SK-MEL-5 (cell line): ENCODE data around the gene TRAF3. TPM values are rescaled to one million over a fixed set of nuclear protein-coding genes. Genes with fewer than 3 reads are reported as not detected.
"Not testable (repeated sequence)": the region's sequence is repeated elsewhere in the genome, so short reads cannot be mapped to it uniquely, and the experiment has no call there.

ENCODE experiments used
- DNase-seq: peaks from one replicate; pipeline ENCODE4 v3.0.0-alpha.2; 2016; ENCODE audit warnings: low read depth, low spot score
- in situ Hi-C: cut with HindIII; loops from 2 replicates; pipeline ENCODE4 v1.10.0; 2016; ENCODE audit warnings: low sequenced_read_pairs, high pct_unique_total_duplicates, low pct_unique_long_range_greater_than_20kb
- total RNA-seq: library from RNA; depleted of rRNA; stranded (reverse); fragments of >200 nt; shearing (Covaris generic); gene quantifications from 2 replicates; pipeline ENCODE4 v1.2.3, GENCODE V29; 2014

Gene TRAF3
- total RNA-seq, 1 experiment from 2014 or later, result 23.2 TPM

DNA sequence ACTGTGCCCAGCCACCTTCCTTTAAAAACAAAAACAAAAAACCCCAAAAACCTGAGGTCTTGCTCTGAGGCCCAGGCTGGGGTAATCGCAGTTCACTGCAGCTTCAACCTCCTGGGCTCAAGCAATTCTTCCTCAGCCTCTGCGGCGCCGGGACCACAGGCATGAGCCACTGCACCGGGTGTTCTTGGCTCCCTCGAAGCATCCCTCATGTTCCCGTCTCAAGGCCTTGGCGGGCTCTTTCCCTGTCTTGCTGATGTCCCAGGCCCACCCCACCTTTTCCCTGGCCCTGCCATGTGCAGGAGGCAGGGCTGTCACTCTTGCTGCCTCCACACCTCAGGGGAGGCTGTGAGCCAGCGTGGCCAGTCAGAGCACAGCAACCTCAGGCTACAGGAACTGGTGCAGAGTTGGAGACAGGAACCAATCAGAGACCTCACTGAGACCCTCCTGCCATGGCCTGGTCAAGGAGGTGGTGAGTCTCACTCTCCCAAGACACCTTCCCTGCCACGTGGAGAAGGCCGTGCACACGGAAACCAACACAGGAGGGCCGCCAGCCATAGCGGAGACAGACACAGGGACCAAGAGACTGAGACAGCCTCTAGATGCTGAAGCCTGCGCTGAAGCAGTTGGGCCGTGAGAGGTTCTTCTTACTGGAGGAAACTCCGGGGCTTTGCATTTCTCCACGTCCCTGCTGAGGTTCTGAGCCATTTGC lies 139.3 kb downstream of the TRAF3 start:
- no peak for DNase-seq
- in situ Hi-C loops, result no loop called here

DNA sequence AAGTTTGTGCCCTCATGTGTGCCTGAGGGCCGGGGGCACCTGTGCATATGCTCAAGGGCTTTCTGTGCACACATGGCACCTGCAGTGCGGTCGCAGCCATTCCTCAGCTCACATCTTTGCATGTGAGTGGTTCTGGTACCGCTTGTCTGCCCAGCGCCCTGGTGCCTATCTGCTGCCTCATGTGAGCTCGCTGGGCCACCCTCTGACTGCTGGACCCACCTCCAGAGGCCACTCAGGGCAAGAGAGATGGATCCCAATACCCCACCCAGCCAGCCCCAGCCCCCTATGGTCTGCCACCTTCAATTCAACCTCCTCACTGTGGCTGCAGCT lies 139.8 kb downstream of the TRAF3 start:
- in situ Hi-C loops, result no loop called here
- DNase-seq, result no peak

DNA sequence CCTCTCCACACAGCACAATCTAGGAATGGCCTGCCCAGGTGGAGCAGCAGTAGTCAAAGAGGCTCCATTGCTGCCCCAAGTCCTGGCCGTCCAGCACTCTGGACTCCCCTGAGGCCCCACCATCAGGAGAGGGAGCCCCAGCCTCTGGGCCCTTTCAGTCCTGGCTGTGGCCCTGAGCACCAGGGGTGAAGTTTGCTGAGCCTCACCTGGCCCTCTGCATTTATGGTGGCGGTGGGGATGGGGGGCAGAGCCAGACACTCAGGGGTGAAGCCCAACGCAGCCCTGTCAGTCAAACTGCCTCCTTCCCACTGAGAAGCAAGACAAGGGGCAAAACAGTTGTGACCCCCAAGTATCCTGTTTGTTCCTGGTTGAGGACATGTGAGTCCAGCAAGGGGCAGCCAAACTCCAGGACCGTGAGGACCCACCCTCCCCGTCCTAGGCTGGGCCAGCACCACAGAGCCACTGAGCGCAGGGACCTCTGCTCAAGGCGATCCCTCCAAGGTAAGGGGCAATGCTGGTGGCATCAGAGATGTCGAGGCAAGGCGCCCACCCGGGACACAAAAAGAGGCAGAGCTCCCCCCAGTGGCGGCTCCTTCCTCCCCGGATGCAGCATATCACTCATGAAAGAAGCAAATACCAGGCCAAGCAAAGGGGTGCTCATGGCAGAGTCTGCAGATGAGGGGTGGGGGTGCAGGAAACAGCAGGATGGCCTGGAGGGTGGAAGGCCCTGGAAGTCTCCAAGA lies 140.4 kb downstream of the TRAF3 start:
- DNase-seq, result peak; percentile 70
- in situ Hi-C loops, result no loop called here

DNA sequence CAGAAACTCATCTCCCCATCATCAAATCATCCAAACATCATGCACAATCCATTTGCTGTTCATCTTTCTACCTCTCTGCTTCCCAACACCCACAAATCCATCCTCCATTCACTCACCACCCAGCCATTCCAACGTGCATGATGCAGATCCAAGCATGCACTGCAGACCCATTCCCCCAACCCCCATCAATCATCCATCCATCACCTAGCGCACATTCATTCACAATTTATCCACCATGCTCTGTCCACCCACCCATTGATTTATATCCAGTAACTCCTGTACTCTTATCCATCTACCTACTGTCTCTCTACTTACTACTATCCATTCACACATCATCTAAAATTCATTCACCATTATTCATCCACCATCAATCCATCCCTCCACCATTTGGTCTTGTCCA lies 141.2 kb downstream of the TRAF3 start:
- no peak for DNase-seq
- in situ Hi-C loops, result no loop called here

DNA sequence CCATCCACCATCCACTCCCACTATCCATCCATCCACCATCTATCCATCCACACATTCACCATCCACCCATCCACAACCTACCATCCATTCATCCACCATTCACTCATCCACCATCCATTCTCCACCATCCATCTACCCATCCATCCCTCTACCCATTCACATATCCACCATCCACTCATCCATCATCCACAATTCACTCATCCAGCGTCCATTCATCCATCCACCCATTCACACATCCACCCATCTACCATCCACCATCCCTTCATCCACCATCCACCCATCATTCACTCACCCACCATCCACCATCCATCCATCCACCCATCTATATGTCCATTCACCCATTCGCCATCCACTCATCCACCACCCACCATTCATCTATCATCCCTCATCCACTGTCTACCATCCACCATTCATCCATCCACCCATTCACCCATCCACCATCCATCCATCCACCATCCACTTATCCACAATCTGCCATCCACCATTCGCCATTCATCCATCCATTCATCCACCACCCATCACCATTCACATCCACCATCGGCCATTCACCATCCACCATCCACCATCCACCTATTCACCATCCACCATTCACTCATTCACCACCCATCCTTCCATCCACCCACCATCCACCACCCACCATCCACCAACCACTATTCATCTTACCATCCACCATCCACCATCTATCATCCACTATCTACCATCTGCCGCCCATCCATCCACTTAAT lies 143.2 kb downstream of the TRAF3 start:
- no peak for DNase-seq
- in situ Hi-C loops, result no loop called here

DNA sequence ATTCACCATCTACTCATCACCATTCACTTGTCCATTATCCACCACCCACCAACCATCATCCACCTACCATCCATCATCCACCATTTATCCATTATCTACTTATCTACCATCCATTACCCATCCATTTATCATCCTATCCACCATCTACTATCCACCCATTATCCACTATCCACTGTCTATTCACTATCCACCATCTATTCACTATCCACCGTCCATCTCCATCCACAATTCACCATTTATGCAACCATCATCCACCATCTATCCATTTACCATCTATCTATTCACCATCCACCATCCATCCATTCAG lies 143.7 kb downstream of the TRAF3 start:
- in situ Hi-C loops, result no loop called here
- no peak for DNase-seq

DNA sequence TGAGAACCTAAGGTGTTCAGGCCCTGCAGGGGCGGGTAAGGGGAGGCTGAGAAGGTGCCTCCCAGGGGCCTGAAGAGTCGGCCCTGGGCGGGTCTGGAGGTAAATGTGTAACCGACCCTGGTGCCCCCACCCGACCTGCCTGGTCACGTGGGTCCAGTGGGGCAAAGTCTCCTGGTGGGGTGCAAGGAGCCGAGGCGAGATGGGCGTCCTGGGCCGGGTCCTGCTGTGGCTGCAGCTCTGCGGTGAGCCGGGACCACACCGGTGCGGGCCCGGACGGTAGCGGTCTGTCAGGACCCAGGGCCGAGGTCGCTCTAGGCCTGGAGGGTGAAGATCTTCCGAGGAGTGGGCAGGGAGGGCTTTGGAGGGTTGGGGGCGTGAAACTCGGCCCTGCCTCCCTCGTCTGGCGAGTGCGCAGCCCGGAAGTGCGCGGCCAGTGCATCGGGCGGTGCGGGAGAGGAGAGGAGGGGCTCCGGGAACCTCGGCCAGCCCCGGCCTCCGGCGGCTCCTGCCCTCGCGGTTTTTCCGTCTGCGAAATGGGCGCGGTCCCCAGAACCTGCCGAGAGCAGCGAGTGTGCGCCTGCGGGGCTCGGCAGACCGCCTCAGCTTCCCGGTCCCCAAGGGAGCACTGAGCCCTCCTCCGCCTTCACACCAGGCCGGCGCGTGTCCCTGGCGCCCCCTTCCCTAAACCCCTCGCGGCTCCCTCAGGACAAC lies 145.4 kb downstream of the TRAF3 start, which contains the start of gene AMN:
Gene AMN (plus strand): TSS at position 174 of the 711 bp plus-strand sequence. CDS start 26 bp downstream, at position 200.
- no peak for DNase-seq
- in situ Hi-C loops, result no loop called here

DNA sequence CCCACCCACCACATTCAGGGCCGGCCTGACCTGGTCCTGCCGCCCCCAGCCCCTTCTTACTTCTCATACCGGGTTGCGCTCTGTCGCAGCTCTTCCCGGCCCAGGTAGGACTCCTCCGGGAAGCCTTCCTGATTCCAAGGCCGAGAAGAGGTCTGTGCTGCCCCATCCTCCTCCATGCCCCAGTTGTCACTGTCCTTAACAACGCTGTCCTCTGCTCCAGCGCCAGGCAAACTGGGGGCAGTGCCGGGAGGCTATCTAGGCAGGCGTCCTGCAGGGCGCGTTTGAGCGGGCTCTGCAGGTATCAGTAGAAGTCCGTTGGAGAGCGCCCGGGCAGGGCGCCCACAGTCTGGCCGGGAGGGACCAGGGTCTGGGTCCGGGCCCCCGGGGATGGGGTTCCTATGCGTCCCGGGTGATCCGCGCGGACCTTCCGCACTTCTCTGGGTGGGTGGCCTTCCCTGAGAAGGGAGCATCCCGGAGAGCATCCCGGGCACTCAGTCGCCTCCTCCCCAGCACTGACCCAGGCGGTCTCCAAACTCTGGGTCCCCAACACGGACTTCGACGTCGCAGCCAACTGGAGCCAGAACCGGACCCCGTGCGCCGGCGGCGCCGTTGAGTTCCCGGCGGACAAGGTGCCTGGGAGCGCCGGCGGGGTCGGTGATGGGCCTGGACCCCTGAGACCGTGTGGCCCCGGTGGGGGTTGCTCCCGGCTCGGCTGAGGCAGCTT lies 146.1 kb downstream of the TRAF3 start:
- no peak for DNase-seq
- in situ Hi-C loops, result no loop called here

DNA sequence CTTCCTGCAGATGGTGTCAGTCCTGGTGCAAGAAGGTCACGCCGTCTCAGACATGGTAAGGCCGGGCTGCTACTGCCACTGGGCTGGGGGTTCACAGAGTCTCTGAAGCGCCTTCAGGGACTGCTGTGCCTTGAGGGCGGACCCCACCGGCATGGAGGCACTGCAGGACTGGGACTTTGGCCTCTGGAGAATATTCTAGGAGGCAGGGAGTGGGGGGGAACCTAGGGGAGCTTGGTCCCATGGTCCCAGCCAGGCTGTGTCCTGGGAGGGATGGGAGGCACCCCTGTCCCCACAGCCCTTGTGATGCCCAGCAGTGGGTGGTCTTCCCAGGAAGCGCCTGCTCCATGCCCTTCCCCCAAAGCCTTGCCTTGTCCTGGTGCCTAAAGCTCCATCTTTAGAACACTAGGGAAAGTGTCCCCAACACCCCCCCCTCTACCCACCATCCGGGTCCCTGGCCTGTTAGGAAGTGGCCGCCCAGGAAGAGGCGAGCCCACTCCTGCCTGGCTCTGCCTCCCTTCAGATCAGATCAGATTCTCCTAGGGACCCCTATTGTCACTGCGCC lies 146.8 kb downstream of the TRAF3 start:
- no peak for DNase-seq
- in situ Hi-C loops, result no loop called here

DNA sequence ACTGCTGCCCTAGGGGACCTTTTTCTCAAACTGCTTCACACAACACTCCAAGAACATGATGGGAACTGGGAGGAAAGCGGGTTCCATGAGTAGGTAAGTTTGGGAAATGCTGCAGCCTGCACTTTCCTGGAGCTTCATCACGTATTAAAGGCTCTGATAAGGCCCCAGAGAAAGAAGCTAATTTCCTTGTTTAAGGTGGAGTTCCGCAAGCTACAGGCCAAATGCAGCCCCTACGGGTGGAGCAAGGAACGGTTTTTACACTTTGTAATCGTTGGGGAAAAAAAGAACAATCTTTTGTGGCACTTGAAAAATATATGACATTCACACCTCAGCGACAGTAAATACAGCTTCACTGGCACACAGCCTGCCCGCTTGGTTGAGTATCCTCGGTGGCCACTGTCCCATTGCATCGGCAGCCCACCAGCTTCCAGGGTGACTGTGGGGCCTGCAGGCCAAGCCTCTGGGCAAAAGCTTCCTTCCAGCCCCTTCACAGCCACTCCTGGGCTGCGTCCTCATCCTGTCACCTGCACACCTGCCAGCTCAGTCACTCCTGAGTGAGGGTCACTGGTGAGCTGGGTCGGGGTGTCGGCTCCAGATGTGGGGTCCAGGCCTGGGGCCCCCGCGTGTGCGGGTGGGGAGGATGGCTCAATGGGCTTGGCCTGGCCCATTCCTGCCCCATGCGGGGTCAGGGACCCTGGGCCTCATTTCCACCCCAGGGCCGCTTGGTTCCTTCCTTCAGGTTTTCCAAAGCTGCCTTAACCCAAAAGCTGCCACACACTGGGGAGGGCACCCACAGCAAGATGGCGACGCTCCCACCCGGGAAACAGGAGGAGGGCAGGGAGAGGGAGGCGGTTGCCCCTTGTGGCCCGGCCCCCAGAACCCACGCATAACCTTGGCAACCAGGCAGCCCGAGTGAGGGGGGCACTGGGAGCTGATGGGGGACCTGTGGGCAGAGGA lies 147.7 kb downstream of the TRAF3 start:
- in situ Hi-C loops, result no loop called here
- no peak for DNase-seq

DNA sequence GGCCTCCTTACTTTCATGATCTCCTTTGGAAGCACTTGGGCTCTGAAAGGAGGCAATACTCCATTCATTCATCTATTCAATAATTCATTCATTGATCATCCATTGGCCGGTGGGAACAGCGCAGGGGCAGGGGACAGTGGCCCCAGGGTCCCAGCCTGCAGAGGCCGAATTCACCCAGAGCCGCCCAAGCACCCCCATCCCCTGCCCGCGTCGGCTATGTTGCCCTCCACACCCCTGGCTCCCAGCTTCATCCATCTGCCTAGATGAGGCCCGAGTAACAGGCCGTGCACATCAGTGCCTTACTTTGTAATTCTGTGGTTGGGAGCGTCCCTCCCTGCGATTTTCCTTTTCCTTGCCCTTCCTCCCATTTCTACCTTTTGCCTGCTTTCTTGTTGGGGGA lies 148.4 kb downstream of the TRAF3 start:
- no peak for DNase-seq
- in situ Hi-C loops, result no loop called here

DNA sequence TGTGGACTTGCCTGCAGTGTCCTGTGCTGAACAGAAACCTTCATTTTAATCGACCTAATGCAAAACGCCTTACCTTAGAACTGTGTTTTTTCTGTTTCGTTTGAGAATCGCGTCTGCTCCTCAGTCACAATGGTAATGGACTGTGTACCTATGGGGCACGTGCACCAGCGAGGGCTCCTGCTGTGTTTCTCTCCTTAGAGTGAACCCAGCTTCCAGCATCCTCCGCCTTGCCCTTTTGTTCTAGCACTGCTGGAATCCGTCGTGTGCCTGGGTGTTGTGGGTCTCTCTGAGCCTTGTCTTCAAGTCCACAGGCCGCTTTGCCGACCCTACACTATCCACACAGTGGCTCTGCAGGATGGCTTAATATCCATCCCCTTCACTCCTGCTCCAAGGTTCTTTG lies 148.9 kb downstream of the TRAF3 start:
- no peak for DNase-seq
- in situ Hi-C loops, result no loop called here

DNA sequence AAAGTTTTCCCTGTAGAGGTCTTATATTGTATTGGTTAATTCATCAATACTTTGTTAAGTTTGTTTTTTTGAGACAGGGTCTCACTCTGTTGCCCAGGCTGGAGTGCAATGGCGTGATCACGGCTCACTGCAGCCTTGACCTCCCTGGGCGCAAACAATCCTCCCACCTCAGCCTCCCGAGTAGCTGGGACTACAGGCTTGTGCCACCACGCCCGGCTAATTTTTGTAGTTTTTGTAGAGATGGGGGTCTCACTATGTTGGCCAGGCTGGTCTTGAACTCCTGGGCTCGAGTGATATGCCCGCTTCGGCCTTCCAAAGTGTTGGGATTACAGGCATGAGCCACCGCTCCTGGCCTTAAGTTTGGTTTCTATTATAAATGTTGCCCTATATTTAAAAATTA lies 149.6 kb downstream of the TRAF3 start:
- DNase-seq, in situ Hi-C loops: not testable (repeated sequence)

DNA sequence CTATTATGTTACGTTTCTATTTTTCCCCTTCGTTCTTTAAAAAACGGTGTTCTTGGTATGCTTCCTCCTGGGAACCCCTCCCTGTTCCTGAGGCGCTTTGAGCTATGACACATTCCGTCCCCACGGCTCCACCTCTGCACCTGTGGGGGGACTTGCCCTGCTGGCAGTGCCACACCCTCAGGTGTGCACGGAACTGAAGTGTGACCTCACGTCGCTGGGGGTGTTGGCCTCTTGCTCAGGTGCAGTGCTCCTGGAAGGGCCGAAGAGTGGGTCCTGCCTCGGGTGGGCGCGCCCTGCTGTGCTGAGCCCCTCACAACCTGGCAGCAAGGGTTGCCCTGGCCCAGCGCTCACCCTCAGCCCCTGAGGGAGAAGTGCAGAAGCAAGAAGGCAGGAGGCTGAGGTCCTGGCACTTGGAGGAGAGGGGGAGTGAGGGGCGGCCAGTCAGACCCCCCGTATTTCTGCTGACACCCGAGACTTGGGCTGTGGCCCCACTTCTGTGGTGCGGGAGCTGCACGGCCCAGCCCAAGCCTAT lies 150.2 kb downstream of the TRAF3 start:
- in situ Hi-C loops, result no loop called here
- DNase-seq, result no peak

DNA sequence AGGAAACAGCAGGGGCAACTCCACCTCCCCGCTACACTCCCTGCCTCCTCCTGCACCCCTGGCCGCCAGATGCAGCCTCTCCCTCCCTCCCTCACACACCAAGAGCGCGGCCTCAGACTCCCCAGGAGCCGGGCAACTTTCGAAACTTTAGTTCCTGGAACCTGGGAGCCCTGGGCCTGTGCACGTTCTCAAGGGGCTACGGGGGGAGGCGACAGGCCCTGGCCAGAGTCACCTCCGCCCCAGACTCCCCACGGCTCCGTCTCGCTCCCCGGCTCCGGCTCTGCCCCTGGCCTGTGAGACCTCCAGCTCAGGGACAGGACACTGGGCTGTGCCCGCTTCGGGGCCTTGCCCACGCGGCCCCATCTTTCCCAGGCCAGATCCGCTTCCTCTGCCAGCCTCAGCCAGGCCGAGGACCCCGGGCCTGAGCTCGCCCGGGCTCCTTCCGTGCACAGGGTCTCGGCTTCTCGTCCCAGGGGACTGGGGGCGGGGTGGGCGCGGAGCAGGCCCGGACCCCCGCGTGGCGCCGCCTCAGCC lies 150.7 kb downstream of the TRAF3 start:
- in situ Hi-C loops, result no loop called here
- DNase-seq, result no peak
